Heart left ventricle (tissue), 16 donors: ENCODE data around the gene EYS. TPM values are rescaled to one million over a fixed set of nuclear protein-coding genes. Genes with fewer than 3 reads are reported as not detected.

Source experiments
- ATAC-seq, 4 donors: fragments of 200-7000 bp; cut with Tn5 transposase; one replicate each; pipeline ENCODE4 v1.9.1; 2020 to 2022; ENCODE audit warnings: moderate library complexity in 4 of 4, mild to moderate bottlenecking in 3 of 4, moderate number of reproducible peaks in 1 of 4
- DNase-seq, 5 donors: peaks; one replicate each; pipeline ENCODE4 v3.0.0-alpha.2; 2020
- H3K27ac ChIP-seq, 12 donors: fragments of 200-600 bp; sonication (generic) in 4 of 12; one replicate each; pipeline versions ENCODE4 v1.5.0 to v1.8.0; 2016 to 2022; ENCODE audit warnings: mild to moderate bottlenecking in 2 of 12
- H3K27me3 ChIP-seq, 9 donors: fragments of 200-600 bp; sonication (generic) in 2 of 9; one replicate each; pipeline versions ENCODE4 v1.5.1 to v1.8.0; 2016 to 2022; ENCODE audit warnings: mild to moderate bottlenecking in 3 of 9
- H3K36me3 ChIP-seq, 9 donors: fragments of 200-600 bp; sonication (generic) in 2 of 9; one replicate each; pipeline versions ENCODE4 v1.5.0 to v1.8.0; 2018 to 2022; ENCODE audit warnings: mild to moderate bottlenecking in 2 of 9
- H3K4me1 ChIP-seq, 12 donors: fragments of 200-600 bp; sonication (generic) in 4 of 12; one replicate each; pipeline versions ENCODE4 v1.5.0 to v1.8.0; 2016 to 2022; ENCODE audit warnings: mild to moderate bottlenecking in 3 of 12
- H3K4me3 ChIP-seq, 12 donors: fragments of 200-600 bp; sonication (generic) in 4 of 12; one replicate each; pipeline versions ENCODE4 v1.5.0 to v1.8.0; 2017 to 2022; ENCODE audit warnings: mild to moderate bottlenecking in 9 of 12, moderate library complexity in 4 of 12
- H3K9me3 ChIP-seq, 12 donors: fragments of 200-600 bp; sonication (generic) in 4 of 12; one replicate each; pipeline versions ENCODE4 v1.5.0 to v1.8.0; 2016 to 2022; ENCODE audit warnings: mild to moderate bottlenecking in 1 of 12
- POLR2A ChIP-seq, 2 donors: fragments of 450-650 bp; IDR thresholded peaks; one replicate each; pipeline ENCODE4 v1.6.1; 2017; ENCODE audit warnings: antibody characterized with exemption in 2 of 2, mild to moderate bottlenecking in 2 of 2, moderate library complexity in 2 of 2
- WGBS, 4 donors: extraction: QIAGEN DNeasy Blood & Tissue Kit in 2 of 4; methylation state at CpG; one replicate each; pipeline versions ENCODE4 v1.1.5 to v1.1.7; 2013 to 2018; 5-methylcytosine and 5-hydroxymethylcytosine counted together
- intact Hi-C, 10 donors: fragments of 100-400 bp; cut with DNase I; formaldehyde crosslinking; loops; one replicate each; pipeline versions ENCODE4 v1.11.1 to v1.14.2; 2022
- polyA plus RNA-seq, 2 donors: library from polyadenylated mRNA; stranded (reverse); fragments of 200-250 nt; gene quantifications; one replicate each; pipeline ENCODE4 v1.2.3, GENCODE V29; 2013
- total RNA-seq, 9 donors: library from RNA; depleted of rRNA in 2 of 9; stranded (reverse); fragments of >200 nt in 2 of 9; fragmentation: NEBNext Ultra II Directional in 3 of 9; extraction: Animal tissue kit (Norgen Biotek cat#: 25700) in 3 of 9; gene quantifications; one replicate each; pipeline versions ENCODE4 v1.1.0 to v1.2.4, GENCODE V29; 2016 to 2023
- TF ChIP-seq, protein P1 (sequence below), 12 donors: fragments of 200-600 bp; sonication (generic) in 4 of 12; IDR thresholded peaks; one replicate each; pipeline versions ENCODE4 v1.5.0 to v1.8.0; 2018 to 2022; ENCODE audit warnings: antibody characterized with exemption in 12 of 12, mild to moderate bottlenecking in 5 of 12
- donor health status: ischemic (EF 13 %, LVEDD 7.1; RV severe dilation, severe dysfunction).
- donor health status: healthy with polysubstance abuse.
- donor health status: DM: no; HTN: yes; CAD: no.
- donor health status: DM: no; HTN: no; CAD: no.
- donor health status: ischemic (EF 25% LVEDD 6.9; RV normal size, moderate dysfunction).
- donor health status: ischemic (EF 25% LVEDD 5.7; RV mildly dilated, moderate dysfunction).
- donor health status: healthy.
- donor health status: DM: yes; HTN: yes; CAD: no.
- donor health status: ischemic (EF 35%, LVEDD 5.7; RV mildly dilated, moderate dysfunction).
- donor health status: nonischemic (EF 11% LVEDD 7.7; RV severe dilation, severe dysfunction).
- donor health status: DM: yes; HTN: yes; CAD: no.
- donor health status: PGD.
- donor health status: ischemic (EF 29% LVEDD 5.4; RV normal size, mild dysfunction).
- donor health status: nonischemic (EF 23%, LVEDD 6.1; RV moderate dilation, normal function).

EYS gene
- total and polyA plus RNA-seq, 11 donors, result 0.07 to 0.27 (median 0.08) TPM; not detected in 8

DNA sequence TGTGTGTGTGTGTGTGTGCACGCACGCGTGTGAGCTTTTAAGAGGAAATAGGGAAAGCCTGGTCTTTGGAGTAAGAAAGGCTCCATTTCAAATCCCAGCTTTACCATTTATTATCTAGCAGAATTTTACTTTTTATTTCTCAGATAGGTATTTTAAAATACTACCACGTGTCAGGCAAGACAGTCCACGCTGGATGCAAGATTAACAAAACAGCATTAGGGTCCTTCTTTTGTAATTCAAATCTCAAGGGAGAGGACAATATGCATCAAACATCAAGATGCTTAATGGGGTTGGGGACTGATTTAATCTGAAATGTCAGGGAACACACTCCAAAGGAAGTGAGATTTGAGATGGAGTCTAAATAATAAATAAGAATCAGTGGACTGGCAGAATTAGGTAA is 1302.6 kb downstream of the EYS start:
- Histone ChIP-seq H3K27ac (no peak overlapping the region), H3K4me1 (no peaks in the 10 kb centered on the region), H3K9me3 (no peaks in the 10 kb centered on the region), H3K27me3 (no peaks in the 10 kb centered on the region), H3K36me3 (no peaks in the 10 kb centered on the region), H3K4me3 (no peak overlapping the region)
- TF ChIP-seq POLR2A (IDR thresholded peaks at IDR 0.05), result no peak
- TF ChIP-seq, protein P1, sequence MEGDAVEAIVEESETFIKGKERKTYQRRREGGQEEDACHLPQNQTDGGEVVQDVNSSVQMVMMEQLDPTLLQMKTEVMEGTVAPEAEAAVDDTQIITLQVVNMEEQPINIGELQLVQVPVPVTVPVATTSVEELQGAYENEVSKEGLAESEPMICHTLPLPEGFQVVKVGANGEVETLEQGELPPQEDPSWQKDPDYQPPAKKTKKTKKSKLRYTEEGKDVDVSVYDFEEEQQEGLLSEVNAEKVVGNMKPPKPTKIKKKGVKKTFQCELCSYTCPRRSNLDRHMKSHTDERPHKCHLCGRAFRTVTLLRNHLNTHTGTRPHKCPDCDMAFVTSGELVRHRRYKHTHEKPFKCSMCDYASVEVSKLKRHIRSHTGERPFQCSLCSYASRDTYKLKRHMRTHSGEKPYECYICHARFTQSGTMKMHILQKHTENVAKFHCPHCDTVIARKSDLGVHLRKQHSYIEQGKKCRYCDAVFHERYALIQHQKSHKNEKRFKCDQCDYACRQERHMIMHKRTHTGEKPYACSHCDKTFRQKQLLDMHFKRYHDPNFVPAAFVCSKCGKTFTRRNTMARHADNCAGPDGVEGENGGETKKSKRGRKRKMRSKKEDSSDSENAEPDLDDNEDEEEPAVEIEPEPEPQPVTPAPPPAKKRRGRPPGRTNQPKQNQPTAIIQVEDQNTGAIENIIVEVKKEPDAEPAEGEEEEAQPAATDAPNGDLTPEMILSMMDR (IDR thresholded peaks at IDR 0.05), result no peak
- no peak for ATAC-seq
- 77 to 85% (median 83%) methylated on average over 5 of the region's 5 CpGs for WGBS, 4 donors
- no peak for DNase-seq
- intact Hi-C loops, result no loop called here

DNA sequence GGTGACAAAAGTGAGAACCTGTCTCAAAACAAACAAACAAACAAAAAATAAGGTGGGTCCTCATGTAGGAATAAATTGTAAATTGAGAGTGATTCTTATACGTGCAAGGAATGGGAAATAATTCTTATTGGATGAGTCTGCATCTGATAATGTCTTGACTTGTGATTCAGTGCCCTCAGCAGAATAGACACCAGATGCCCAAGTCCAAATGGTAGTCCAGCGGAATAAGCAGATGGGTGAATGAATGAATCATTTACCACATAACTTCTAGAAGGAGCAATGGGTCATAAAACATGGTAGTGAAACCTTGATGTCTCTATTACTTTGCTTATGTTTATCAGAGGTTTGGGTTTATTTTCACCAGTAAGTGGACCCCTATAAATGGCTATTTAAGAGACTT is 1323.7 kb downstream of the EYS start:
- WGBS, 4 donors, result 46 to 93% (median 46%) methylated on average over 2 of the region's 2 CpGs
- Histone ChIP-seq H3K36me3 (no peaks in the 10 kb centered on the region), H3K4me1 (no peaks in the 10 kb centered on the region), H3K4me3 (no peak overlapping the region), H3K27me3 (no peaks in the 10 kb centered on the region), H3K9me3 (no peaks in the 10 kb centered on the region), H3K27ac (no peak overlapping the region)
- TF ChIP-seq POLR2A (IDR thresholded peaks at IDR 0.05), result no peak
- TF ChIP-seq, protein P1 (IDR thresholded peaks at IDR 0.05), result no peak
- ATAC-seq, result no peak
- intact Hi-C loops, result no loop called here
- DNase-seq, result no peak

DNA sequence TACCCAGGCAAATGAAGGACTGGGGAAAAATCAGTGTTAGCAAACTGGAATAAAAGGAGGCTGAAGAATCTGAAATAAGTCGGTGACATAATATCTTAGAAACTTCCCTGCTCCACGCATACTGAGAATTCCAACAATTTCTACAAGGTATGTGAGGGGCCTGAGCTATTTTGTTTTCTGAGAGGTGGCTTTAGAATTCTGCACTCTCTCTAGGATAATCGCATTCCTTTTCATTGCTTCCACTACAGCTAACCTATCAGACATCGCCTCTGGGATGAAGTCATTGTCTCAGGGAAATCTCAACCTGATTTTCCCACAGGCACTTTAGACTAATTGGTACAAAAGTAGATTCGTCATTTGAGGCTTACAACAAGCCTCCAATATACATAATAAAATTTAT is 1330.6 kb downstream of the EYS start:
- TF ChIP-seq, protein P1 (IDR thresholded peaks at IDR 0.05), result no peak
- TF ChIP-seq POLR2A (IDR thresholded peaks at IDR 0.05), result no peak
- DNase-seq (no peak), ATAC-seq (no peak)
- intact Hi-C loops, result no loop called here
- 45 to 55% (median 53%) methylated on average over 5 of the region's 5 CpGs for WGBS, 4 donors
- H3K27ac ChIP-seq, result no peak overlapping the region
- H3K4me3 ChIP-seq, result no peak overlapping the region
- no peaks in the 10 kb centered on the region for H3K4me1 ChIP-seq
- no peaks in the 10 kb centered on the region for H3K36me3 ChIP-seq
- no peaks in the 10 kb centered on the region for H3K27me3 ChIP-seq
- peaks cover 0 to 8% (median 0%) of the 10 kb centered on the region in 12 donors for H3K9me3 ChIP-seq

DNA sequence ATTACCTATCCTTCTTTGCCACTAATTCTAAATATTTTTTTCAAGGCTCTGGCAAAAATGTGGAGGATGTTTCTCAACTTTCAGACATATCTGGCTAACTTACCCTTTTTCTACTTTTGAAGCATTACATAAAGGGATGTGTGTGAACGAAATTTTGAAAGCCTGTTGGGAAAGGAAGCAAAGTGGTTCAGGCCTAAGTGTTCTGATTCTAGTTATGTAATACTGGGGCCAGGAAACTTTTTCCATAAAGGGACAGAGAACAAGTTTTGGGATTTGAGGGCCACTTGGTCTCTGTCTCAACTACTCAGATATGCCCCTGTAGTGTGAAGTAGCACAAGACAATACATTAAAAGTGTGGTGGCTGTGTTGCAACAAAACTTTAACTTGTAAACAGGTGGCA is 1349.6 kb downstream of the EYS start:
- H3K4me1 ChIP-seq, result no peaks in the 10 kb centered on the region
- H3K27me3 ChIP-seq, result no peaks in the 10 kb centered on the region
- no peak for TF ChIP-seq POLR2A (IDR thresholded peaks at IDR 0.05)
- TF ChIP-seq, protein P1 (IDR thresholded peaks at IDR 0.05), result no peak
- ATAC-seq, result peak in 1 of 4 donors; percentile 47
- H3K36me3 ChIP-seq, result no peaks in the 10 kb centered on the region
- H3K27ac ChIP-seq, result peak overlapping the region in 3 of 12 donors; percentile 3 to 9 (median 4)
- DNase-seq, result no peak
- intact Hi-C loops, result no loop called here
- no peak overlapping the region for H3K4me3 ChIP-seq
- WGBS, 4 donors, result 57 to 71% (median 61%) methylated on average over 1 of the region's 1 CpG
- peaks cover 0 to 5% (median 0%) of the 10 kb centered on the region in 12 donors for H3K9me3 ChIP-seq
